ENCODE results near the gene ADCY7. TPM values are rescaled to one million over a fixed set of nuclear protein-coding genes. Genes with fewer than 3 reads are reported as not detected.

The ADCY7 gene
- total RNA-seq, 1 donor from 2014 or later: 17.0 TPM

GRCh38 chr16:50260206-50261159 is 5.9 kb upstream of the ADCY7 start:
- Mint-ChIP-seq H3K27ac (no peak overlapping the region), H3K9me3 (ENCODE audit: low read depth) (no peaks in the 10 kb centered on the region), H3K4me3 (ENCODE audit: low read depth) (no peak overlapping the region), H3K36me3 (ENCODE audit: insufficient read depth) (no peaks in the 10 kb centered on the region), H3K27me3 (no peaks in the 10 kb centered on the region), H3K4me1 (ENCODE audit: low read depth) (peaks cover 12% of the 10 kb centered on the region)
- no peak for TF ChIP-seq CTCF (IDR thresholded peaks at IDR 0.05; ENCODE audit: unreplicated experiment)
- DNase-seq (ENCODE audit: low spot score, unreplicated experiment): no peak

GRCh38 chr16:50261160-50261706 is 5.1 kb upstream of the ADCY7 start:
- Mint-ChIP-seq H3K36me3 (ENCODE audit: insufficient read depth) (no peaks in the 10 kb centered on the region), H3K4me3 (ENCODE audit: low read depth) (no peak overlapping the region), H3K9me3 (ENCODE audit: low read depth) (no peaks in the 10 kb centered on the region), H3K4me1 (ENCODE audit: low read depth) (peaks cover 12% of the 10 kb centered on the region), H3K27me3 (no peaks in the 10 kb centered on the region), H3K27ac (no peak overlapping the region)
- no peak for DNase-seq (ENCODE audit: low spot score, unreplicated experiment)
- TF ChIP-seq CTCF (IDR thresholded peaks at IDR 0.05; ENCODE audit: unreplicated experiment): no peak

GRCh38 chr16:50261707-50262235 is 4.6 kb upstream of the ADCY7 start:
- no peak for DNase-seq (ENCODE audit: low spot score, unreplicated experiment)
- H3K4me3 Mint-ChIP-seq (ENCODE audit: low read depth): no peak overlapping the region
- H3K27ac Mint-ChIP-seq: no peak overlapping the region
- H3K27me3 Mint-ChIP-seq: no peaks in the 10 kb centered on the region
- no peak for TF ChIP-seq CTCF (IDR thresholded peaks at IDR 0.05; ENCODE audit: unreplicated experiment)
- H3K4me1 Mint-ChIP-seq (ENCODE audit: low read depth): peaks cover 12% of the 10 kb centered on the region
- no peaks in the 10 kb centered on the region for H3K36me3 Mint-ChIP-seq (ENCODE audit: insufficient read depth)
- no peaks in the 10 kb centered on the region for H3K9me3 Mint-ChIP-seq (ENCODE audit: low read depth)

- no peak for TF ChIP-seq CTCF (IDR thresholded peaks at IDR 0.05; ENCODE audit: unreplicated experiment)
- no peaks in the 10 kb centered on the region for H3K36me3 Mint-ChIP-seq (ENCODE audit: insufficient read depth)
- no peak overlapping the region for H3K4me3 Mint-ChIP-seq (ENCODE audit: low read depth)
- peak overlapping the region; percentile 68 for H3K27ac Mint-ChIP-seq
- peaks cover 12% of the 10 kb centered on the region for H3K4me1 Mint-ChIP-seq (ENCODE audit: low read depth)
- no peak for DNase-seq (ENCODE audit: low spot score, unreplicated experiment)
- no peaks in the 10 kb centered on the region for H3K27me3 Mint-ChIP-seq
- no peaks in the 10 kb centered on the region for H3K9me3 Mint-ChIP-seq (ENCODE audit: low read depth)
Measured at GRCh38 chr16:50263060-50263909, 3.1 kb upstream of the ADCY7 start.
